ENCODE results near the gene DNAJB12. TPM values are rescaled to one million over a fixed set of nuclear protein-coding genes. Genes with fewer than 3 reads are reported as not detected.

The DNAJB12 gene
- total RNA-seq, 4 donors from 2014 or later, result 33.7 to 69.2 (median 38.0) TPM

- TF ChIP-seq EP300 (IDR thresholded peaks at IDR 0.05; ENCODE audit: low read depth), result no peak
- TF ChIP-seq, protein P1, sequence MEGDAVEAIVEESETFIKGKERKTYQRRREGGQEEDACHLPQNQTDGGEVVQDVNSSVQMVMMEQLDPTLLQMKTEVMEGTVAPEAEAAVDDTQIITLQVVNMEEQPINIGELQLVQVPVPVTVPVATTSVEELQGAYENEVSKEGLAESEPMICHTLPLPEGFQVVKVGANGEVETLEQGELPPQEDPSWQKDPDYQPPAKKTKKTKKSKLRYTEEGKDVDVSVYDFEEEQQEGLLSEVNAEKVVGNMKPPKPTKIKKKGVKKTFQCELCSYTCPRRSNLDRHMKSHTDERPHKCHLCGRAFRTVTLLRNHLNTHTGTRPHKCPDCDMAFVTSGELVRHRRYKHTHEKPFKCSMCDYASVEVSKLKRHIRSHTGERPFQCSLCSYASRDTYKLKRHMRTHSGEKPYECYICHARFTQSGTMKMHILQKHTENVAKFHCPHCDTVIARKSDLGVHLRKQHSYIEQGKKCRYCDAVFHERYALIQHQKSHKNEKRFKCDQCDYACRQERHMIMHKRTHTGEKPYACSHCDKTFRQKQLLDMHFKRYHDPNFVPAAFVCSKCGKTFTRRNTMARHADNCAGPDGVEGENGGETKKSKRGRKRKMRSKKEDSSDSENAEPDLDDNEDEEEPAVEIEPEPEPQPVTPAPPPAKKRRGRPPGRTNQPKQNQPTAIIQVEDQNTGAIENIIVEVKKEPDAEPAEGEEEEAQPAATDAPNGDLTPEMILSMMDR (IDR thresholded peaks at IDR 0.05), result no peak
- H3K9me3 ChIP-seq, result no peaks in the 10 kb centered on the region
- no peaks in the 10 kb centered on the region for H3K27me3 ChIP-seq
- no peak overlapping the region for H3K27ac ChIP-seq
- H3K4me1 ChIP-seq, result peaks cover 14 to 35% (median 29%) of the 10 kb centered on the region in 4 donors
- intact Hi-C loops (cut with DNase I; ENCODE audit: low total_unique reads), result no loop called here
- H3K36me3 ChIP-seq, result no peaks in the 10 kb centered on the region
- WGBS, 2 donors (ENCODE audit: low coverage in 1 of 2), result 50 to 85% methylated on average over 2 to 4 of the region's 5 CpGs
- in situ Hi-C loops (cut with MboI; ENCODE audit: low pct_ligation_motif_present in 1 of 4, low pct_unique_long_range_greater_than_20kb in 1 of 4, low sequenced_read_pairs in 3 of 4), result no loop called here
- H3K4me3 ChIP-seq, result no peak overlapping the region
- DNase-seq, result no peak
These were observed 48.4 kb downstream of the DNAJB12 start for GRCh38 chr10:72306215-72306760.

DNA sequence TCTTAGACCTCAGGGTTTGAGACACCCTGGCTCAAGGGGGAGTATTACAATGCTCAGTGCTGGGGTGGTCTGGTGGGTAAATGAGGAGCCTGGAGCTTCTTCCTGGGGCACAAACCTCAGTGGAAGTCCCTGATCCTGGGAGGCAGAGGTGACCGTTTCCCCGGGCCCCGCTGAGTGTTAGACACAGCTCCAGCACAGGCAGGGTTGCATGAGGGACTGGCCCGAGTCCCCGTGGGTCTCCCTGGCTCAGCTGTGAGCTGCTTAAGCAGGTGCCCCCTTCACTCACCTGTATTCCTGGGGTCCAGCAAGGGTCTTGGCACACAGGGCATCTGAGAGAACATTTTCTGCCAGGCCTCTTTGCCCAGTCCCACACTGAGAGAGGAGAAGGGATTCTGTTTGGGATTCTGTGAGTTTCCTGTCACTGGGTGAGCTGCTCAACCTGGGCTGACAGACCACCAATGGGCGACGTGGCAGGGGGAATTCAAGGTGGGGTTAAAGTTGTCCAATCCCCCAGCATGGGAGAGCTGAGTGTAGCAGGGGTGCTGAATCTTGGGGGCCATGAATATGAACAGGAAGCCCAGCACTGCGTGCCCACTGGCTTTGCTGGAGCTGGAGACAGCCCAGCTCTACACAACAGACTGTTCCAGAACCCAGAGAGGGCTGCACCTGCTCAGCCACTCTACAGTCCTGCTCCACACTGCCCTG is 51.1 kb downstream of the DNAJB12 start:
- Histone ChIP-seq H3K4me1 (peaks cover 0 to 9% (median 8%) of the 10 kb centered on the region in 4 donors), H3K36me3 (no peaks in the 10 kb centered on the region), H3K4me3 (no peak overlapping the region), H3K9me3 (no peaks in the 10 kb centered on the region), H3K27ac (no peak overlapping the region), H3K27me3 (no peaks in the 10 kb centered on the region)
- intact Hi-C loops (cut with DNase I; ENCODE audit: low total_unique reads) (no loop called here), in situ Hi-C loops (cut with MboI; ENCODE audit: low pct_ligation_motif_present in 1 of 4, low pct_unique_long_range_greater_than_20kb in 1 of 4, low sequenced_read_pairs in 3 of 4) (no loop called here)
- no peak for TF ChIP-seq EP300 (IDR thresholded peaks at IDR 0.05; ENCODE audit: low read depth)
- TF ChIP-seq POLR2A (IDR thresholded peaks at IDR 0.05), result no peak
- no peak for TF ChIP-seq POLR2AphosphoS5 (IDR thresholded peaks at IDR 0.05)
- TF ChIP-seq, protein P1 (IDR thresholded peaks at IDR 0.05), result no peak
- no peak for DNase-seq
- 88% methylated on average over 8 of the region's 8 CpGs; no CpG with 5 or more reads in 1 of the 2 donors for WGBS, 2 donors (ENCODE audit: low coverage in 1 of 2)

DNA sequence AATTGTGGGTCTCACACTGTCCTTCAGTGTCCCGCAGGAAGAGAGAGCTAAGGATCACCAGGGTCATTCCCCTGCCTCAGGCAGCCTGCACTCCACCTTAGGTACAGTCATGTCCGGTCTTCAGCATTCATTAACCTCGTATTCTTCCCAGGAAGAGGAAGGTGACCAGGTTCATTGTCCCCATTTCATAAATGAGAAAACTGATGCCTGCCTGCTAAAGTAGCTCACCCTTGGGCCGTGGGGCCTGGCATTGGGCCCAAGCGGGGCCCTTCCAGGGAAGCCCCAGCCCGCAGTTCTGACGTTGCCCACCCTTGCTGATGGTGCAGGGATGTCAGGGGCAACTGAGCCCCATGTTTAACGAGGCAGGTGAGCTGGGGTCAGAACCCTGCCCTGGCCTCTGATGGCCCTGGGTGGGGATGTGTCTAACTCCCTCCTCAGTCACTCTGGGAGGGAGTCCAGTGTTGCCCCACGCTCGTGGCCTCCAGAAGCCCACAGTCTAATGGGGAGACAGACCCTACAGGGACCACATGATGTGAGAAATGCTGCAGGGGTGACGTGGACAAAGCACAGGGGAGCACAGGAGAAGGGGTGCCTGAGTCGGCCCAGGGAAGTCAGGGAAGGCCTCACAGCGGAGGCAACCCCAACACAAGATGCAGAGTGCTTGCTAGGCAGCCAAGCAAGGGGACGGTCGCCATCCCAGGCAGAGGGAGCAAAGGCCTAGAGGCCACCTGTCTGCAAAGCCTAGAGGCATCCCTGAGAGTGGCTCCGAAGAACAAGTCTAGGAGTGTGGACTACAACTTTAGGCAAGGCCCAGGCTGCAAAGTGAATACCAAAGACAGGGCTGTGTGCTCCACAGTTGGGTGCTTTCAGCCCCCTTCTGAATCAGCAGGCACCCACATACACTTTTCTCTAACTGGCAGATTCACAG is 55.9 kb downstream of the DNAJB12 start:
- Histone ChIP-seq H3K27ac (peak overlapping the region; percentile 87 to 96 (median 90)), H3K9me3 (no peaks in the 10 kb centered on the region), H3K36me3 (no peaks in the 10 kb centered on the region), H3K4me1 (peaks cover 7 to 22% (median 13%) of the 10 kb centered on the region in 4 donors), H3K4me3 (no peak overlapping the region), H3K27me3 (no peaks in the 10 kb centered on the region)
- WGBS, 2 donors (ENCODE audit: low coverage in 1 of 2), result 84% methylated on average over 16 of the region's 16 CpGs; no CpG with 5 or more reads in 1 of the 2 donors
- TF ChIP-seq, protein P1 (IDR thresholded peaks at IDR 0.05), result no peak
- TF ChIP-seq POLR2A (IDR thresholded peaks at IDR 0.05), result no peak
- no peak for TF ChIP-seq EP300 (IDR thresholded peaks at IDR 0.05; ENCODE audit: low read depth)
- no peak for TF ChIP-seq POLR2AphosphoS5 (IDR thresholded peaks at IDR 0.05)
- in situ Hi-C loops (cut with MboI; ENCODE audit: low pct_ligation_motif_present in 1 of 4, low pct_unique_long_range_greater_than_20kb in 1 of 4, low sequenced_read_pairs in 3 of 4) (no loop called here), intact Hi-C loops (cut with DNase I; ENCODE audit: low total_unique reads) (no loop called here)
- no peak for DNase-seq

Data from transverse colon (tissue), 4 donors.